Measurements from ENCODE around the gene CNTFR.

The CNTFR gene

DNA sequence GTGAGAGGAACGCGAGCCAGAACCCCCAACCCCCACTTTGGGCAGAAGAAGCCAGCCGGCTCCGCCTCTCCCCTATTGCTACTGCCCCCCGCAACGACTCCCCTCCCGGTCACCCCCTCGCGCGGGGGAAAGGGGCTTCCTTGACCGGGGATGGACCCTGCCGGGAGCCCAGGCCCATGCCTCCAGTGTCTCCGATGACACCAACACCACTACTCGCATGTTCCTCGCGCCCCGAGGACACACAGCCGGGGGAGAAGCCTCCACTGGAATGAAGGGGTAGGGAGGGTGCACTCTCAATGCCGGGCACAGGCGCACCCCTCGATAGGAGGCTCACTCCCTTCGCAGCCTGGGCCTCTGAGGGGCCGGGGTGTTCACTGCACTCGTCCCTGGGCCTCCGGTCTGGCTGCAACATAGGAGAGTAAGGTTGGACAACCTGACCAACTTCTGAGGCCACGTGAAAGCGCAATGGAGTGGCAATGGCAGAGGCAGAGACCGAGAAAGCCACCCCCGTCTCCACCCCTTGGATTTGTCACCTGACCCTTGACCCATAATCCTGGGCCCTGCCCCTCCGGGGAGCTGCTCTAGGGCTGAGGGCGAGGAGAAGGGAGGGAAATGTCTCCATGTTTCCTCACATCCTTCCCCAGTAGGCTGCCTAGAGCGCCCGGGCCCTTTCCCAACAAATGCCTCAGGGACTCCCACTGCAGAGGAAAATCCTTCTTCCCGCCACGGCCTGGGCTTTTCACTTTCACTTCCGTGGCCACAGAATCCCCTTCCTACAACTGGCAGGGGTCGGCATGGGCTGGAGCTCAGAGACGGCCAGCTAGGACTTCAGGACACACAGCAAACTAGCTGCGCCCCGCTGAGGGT lies 1.1 kb upstream of the CNTFR start:
- DNase-seq (ENCODE audit: low read depth) = no peak

DNA sequence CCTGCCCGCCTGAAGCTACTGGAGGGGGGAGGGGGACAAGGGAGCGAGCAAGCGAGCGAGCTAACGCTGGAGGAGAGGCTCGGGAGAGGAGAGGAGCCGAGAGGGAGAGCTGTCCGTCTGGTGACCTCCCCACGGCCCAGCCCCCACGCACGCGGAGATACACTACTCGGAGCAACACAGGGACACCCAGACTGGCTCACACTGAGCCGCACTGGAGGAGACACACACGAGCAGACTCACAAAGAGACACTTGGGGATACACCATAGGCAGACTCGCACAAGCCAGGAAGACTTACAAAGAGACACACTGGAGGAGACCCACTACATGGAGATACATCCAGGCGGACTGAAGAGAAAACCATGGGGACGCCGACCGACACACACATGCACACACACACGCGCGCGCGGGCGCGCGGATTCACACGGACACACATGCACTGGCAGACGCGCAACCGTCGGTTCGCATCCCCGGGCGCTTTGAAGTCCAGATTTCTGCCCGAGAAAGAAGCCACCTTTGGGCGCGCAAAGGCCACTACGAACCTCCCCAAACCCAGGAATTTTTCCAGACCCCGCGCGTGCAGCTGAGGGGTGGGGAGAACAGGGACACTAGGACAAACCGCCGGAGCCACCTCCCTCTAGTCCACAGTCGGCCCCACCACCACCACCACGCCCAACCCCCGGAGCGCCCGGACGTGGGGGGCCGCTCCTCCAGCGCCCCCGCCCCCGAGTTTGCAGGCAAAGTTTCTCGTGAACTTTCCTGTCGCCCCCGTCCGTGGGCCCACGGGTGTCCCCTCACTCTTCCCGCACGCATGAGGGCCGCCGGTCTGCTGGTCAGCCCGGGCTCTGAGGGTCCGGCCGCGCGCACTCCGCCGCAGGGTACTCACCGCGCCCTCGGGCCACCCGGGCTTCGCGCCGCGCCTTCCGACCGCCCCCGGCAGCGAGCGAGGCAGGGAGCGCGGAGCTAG lies 571 bp downstream of the CNTFR start:
- DNase-seq (ENCODE audit: low read depth) = no peak

DNA sequence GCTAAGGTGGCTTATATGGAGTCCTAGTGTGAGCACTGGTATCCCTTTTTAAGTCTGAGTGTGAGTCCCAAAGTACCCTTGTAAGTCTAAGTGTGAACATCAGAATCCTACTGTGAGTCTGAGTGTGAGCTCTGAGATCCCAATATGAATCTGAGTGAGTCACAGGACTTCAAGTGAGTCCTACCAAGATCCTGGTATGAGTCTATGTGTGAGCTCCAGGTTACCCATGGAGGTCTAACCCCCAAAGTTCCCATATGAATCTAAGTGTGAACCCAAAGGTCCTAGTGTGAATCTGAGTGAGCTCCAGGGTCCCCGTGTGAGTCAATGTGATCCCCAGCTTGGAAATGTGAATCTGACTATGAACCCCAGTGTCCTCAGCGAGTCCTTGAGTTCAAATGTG lies 2.3 kb downstream of the CNTFR start:
- no peak for DNase-seq (ENCODE audit: low read depth)

DNA sequence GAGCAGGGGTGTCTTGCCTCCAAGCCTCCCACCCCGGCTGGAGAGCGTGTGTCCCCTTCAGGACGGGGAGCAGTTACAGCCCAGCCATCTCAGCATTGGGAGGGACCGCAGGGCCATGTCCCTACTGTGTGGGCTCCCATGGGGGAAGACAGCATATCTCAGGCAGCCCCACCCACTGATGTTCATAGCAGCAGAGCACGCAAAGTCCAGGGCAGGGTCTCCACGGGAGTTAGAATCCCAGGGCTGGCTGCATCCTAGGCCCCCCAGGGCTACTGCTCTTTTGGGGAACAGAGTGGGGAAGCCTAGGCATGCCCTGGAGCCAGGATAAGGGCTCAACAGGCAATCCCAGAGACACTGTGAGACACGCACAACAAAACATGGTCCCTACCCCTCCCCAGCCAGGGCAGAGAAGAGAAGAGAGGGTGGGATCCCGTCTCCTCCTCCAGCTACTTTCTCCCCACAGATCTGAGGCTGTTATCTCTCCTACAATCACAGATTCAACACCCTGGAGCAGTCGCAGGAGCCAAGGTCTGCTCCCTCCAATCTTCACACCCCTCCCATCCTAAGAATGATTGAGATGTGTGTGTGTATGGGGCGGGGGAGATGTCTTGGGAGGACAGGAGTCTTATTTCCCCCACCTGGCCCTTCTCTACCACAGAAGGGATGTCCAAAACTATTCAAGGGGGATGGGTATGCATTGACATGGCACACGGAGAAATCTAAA lies 3.4 kb downstream of the CNTFR start:
- no peak for DNase-seq (ENCODE audit: low read depth)

DNA sequence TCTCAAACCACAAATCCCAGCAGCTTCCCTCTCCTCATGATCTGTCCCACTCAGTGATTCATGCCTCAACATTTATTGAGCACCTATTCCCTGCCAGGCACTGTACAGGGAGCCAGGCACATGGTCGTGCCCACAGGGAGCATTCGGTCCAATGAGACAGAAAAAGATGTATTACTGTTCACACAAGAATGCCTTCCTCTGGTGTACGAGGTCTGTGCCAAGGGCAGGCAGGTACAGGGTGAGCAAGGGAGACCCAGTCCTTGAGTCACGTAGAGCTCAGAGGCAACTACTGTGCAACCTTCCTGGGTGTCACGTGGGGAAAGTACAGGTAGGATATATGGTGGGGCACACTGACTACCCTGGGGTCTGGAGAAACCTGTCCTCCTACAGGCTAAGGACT lies 4.6 kb downstream of the CNTFR start:
- no peak for DNase-seq (ENCODE audit: low read depth)

DNA sequence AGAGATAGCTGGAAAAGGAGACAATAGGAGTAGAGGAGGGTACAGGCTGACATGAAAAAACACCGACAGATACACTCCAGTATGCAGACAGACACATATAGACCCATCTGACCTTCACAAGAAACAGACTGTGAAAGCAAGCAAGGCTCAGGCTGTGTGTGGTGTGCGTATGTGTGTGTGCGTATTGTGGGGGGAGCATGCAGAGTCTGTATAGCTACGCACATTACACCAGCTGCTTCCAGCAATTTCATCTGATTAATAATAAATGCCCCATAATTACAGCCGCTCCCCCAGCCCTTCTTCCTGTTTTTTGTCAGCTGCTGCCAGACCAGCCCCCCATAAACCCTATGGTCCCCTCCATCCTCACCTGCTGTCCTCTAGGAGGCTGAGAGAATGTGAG lies 6.7 kb downstream of the CNTFR start:
- DNase-seq (ENCODE audit: low read depth) = no peak

GRCh38 chr9:34581318-34581717 lies 8.2 kb downstream of the CNTFR start:
- DNase-seq (ENCODE audit: low read depth) = no peak

- DNase-seq (ENCODE audit: low read depth) = no peak
Measured at GRCh38 chr9:34580358-34580757, 9.2 kb downstream of the CNTFR start.

DNA sequence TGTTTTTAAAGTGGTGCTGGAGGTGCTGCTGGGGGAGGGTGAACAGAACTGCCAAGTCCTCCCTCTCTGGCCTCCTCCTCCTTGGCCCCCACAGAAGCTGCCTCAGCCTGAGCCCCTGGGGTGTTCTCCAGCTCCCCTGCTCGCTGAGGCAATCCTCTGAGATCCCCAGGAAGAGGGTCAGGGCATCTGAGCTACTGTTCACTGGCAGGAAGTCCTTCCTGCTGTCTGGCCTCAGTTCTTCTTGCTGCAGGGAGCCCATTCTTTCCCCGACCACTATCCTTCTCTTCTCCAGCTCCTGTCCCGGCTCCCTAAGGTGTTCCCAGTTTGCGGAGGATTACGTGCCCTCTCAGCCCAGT lies 9.7 kb downstream of the CNTFR start:
- no peak for DNase-seq (ENCODE audit: low read depth)

- no peak for DNase-seq (ENCODE audit: low read depth)
Measured at GRCh38 chr9:34579104-34579807, 10.3 kb downstream of the CNTFR start.

DNA sequence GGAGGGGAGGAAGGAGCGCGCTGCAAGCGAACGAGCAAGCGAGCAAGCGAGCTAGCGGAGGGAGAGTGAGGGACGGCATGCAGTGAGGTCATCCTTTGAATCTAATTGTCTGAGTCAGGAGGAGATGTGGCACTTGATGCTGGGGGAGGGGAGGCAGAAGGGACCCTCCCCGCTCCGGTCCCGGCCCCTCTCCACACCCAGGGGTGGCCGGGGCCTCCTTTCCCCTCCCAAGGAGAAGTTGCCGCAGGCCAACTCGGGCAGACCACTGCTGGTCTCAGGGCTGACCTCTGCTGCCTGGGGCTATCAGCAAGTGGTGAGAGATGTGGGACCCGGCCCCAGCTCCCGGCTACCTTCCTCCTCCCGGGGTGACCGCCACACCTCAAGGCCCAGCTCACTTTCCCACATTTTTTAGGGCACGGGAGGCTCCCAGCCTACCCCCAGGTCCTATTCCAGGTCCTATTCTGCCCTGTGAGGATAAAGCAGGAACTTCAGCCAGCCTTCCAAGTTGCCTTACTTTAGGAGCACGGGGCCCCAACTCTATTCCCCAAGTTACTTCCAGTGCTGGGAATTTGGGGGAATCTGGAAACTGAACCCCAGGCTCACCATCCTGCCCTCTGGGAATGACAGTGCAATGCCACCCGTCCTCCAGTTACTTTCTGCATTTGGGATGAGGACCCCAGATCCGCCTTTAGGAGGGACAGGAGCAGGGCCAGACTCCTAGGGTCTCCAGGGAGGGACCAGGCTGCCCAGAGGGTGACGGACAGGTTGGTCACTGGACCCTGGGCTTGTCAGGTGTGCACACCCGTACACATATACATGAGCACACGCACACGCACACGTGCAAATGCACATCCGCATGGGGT lies 11.1 kb downstream of the CNTFR start:
- DNase-seq (ENCODE audit: low read depth) = peak; percentile 72

- DNase-seq (ENCODE audit: low read depth) = no peak
Measured at GRCh38 chr9:34577400-34578240, 11.9 kb downstream of the CNTFR start.

DNA sequence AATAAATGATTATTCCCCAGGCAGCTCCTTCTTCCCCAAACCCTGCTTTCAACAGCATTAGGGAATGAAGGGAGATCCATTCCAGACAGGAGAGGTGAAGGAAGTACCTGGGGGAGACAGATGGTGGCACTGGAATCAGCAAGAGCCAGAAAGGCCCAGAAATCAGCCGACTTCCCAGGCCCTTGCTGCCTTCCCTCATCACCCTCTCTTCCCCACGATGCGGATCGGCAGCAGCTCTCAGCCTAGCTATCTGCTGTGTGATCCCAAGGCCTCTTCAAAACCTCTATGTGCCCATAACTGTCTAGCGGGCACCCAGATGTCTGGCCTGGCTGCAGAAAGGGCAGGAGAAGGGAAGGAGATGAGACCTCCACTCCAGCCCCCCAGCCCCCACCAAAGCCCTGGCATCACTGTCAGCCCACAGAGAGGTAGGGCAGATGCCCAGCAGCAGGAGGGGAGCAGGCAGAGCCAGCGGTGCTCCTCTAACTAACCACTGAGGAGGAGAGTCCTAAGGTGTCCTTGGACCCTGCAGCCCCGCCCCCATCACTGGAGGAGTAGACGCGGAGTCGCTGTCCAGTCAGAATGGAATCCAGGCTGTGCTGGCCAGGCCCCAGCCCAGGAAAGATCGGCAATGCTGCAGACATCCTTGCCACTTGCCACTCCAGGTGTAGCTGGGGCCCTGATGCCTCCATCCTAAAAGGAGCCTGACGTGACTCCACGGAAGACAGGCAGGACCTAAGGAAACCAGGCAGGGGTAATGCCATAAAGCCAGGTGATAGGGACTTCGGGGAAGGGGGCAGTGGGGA lies 12.7 kb downstream of the CNTFR start:
- DNase-seq (ENCODE audit: low read depth) = no peak

DNA sequence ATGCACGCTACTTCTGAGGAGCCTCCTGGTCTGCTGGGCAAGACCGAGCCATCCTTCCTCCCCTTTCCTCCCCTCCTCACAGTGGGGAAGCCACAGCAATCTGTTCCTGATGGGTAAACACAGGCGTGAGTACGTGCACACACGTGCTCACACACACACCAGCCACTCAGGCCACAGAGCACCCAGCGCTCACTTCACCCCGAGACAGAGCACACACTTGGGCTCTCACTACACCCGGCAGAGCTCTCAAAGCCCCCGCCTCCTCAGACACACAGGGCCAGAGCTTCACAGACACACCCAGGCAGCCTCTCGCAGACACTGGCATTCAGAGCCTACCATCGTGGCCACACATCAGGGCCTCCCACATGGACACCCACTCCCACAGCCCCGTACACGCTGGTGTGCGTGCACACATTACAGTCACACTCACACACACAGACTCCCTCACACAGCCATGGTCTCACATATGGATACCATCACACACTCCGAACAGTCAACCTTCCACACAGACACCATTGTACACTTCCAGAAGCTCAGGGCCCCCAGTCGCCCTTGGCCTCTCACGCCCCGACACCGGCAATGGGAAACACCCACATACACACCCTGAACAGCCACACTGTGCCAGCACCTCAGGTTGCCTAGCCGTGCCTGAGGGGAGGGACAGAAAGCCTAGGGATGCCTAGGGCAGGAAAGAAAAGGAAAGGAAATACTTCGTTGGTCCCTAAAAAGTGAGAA lies 13.5 kb downstream of the CNTFR start:
- DNase-seq (ENCODE audit: low read depth) = no peak

GRCh38 chr9:34575241-34575640 lies 14.3 kb downstream of the CNTFR start:
- DNase-seq (ENCODE audit: low read depth) = no peak

DNA sequence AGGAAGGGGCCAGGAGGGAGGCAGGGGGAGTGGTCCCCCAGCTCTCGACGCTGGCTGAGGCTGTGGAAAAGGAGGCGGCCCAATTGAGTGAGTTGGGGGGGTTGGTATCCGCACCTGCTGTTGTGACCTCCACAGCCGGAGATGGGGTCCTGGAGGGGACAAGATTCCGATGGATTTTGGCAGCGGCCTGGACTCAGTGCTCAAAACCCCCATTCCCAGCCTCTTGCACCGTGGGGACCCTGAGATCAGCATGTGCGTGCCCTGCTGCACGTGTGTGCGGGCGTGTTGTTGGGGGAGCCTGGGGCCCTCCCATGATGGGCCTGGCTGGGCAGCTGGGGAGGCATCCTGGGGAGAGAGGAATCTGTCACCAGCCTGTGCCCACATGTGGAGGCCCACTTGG lies 15.0 kb downstream of the CNTFR start:
- no peak for DNase-seq (ENCODE audit: low read depth)

DNA sequence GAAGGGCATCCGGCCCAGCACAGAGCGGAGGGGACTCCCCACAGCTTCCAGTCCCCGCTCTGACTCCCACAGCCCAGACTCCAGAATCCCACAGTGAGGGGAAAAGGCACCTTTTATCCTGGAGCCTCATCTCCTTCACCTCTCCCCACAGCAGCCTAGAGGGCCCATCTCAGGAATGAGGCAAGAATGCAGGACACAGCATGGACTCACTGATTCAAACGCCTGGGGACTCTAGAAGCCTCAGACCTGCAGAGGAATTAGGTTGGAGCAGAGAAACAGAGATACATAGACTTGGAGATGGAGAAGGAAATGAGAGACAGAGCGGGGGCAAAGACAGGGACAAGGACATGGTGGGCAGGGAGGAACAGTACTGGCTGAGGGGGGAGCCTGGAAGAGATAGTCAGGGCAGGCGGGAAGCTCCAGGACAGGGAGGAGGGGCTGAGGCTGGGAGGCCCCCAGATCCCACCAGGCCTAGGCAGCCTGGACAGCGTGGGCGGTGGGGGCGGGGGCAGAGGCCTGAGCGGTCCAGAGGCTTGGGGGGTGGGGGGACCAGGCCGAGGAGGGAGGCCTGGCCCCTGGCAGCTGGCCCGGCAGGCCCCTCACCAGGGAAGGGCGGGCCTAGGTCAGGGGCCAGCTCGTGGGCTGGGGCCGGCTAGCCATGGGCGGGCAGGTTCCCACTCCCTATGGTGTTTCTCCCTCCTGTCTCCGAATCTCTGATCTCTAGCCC lies 15.8 kb downstream of the CNTFR start:
- no peak for DNase-seq (ENCODE audit: low read depth)

DNA sequence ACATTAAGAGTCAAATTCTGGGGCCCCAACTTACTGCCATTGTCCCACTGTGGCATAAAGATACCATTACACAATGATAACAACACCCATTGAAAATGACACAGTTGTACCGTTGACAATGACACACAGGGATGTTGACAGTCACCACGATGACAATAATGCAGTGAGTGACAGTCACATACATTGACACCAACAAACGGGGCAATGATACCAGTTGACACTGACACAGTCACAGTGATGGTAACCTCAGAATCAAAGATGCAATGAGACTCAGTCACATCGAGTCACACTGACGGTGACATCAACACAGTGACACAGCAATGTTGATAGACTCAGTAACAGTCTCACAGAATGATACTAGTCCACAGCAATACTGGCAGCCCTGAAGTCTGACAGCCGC lies 16.9 kb downstream of the CNTFR start:
- DNase-seq (ENCODE audit: low read depth) = no peak
